Kidney capillary endothelial cell (primary cell): Measurements from ENCODE around the gene IL32.
"Not testable (repeated sequence)": the region's sequence is repeated elsewhere in the genome, so short reads cannot be mapped to it uniquely, and the experiment has no call there.

Source experiments
- DNase-seq: peaks from one replicate; pipeline ENCODE4 v3.0.0-alpha.2; 2018; ENCODE audit warnings: low spot score

IL32 gene

DNA sequence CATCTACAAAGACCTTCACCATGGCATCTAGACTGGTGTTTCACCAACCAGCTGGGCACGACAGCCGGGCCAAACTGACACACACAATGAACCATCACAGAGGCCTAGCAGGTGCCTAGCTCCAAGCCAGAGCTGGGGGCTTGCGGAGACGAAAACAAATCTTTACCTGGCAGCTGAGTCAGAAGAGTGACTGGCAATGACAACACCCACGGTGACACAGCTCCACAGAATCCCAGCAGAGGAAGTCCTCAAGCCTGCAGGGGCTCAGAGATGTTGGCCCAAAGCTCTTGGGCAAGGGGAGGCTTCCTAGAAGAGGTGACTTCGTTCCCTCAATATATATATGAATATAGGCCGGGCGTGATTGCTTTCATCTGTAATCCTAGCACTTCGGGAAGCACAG lies 13.9 kb upstream of the IL32 start:
- no peak for DNase-seq

GRCh38 chr16:3052571-3053329 lies 12.7 kb upstream of the IL32 start:
- DNase-seq: not testable (repeated sequence)

DNA sequence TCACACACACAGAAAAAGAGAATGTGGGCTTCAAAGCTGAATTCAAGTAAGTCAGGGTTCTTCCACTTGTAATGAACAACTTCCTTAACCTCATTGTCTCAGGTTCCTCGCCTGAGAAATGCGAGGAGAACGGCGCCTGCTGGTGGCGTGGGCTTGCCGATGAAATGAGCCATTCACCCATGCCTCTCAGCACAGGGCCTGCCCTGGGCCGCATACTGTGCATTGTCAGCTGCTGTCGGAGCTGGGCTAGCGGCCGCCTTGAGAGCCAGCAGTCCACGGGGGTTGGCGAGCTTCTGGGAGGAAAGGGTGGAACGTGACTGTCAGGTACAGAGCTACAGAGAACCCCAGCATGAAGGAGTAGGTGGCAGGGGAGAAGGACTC lies 12.1 kb upstream of the IL32 start:
- not testable (repeated sequence) for DNase-seq

DNA sequence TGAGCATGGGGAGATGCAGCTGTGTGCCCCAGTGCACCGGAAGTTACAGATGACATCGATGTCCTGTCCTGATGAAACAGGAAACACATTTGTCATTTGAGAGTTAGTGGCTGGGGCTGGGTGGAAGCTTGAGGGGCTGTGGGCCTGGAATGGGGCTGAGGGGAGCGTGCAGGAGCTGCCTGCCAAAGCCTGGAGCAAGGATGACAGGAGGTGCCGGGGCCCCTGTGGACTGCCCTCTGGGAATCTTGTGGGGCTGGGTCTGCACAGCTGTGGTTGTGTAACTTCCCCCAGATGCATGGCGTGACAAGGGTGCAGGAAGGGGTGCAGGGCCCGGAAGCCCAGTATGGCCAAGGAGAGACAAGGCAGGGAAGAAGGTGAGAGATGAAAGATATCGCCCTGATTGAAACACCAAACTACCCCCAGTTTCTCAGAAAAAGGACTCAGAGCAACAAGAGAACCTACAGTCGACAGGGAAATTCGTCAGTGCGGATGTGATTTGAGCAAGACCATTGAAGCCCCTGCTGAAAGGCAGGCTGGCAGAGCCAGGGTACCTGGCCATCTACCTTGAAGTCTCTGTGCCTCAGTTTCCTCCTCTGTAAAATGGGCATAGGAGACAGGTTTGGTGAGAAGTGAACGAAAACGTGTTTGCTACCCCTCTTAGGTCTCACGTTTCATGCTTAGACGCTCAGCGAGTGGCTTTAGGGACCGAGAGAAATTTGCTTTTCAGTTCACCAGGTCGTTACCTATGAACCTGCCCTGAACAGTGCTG lies 10.3 kb upstream of the IL32 start:
- DNase-seq: no peak

DNA sequence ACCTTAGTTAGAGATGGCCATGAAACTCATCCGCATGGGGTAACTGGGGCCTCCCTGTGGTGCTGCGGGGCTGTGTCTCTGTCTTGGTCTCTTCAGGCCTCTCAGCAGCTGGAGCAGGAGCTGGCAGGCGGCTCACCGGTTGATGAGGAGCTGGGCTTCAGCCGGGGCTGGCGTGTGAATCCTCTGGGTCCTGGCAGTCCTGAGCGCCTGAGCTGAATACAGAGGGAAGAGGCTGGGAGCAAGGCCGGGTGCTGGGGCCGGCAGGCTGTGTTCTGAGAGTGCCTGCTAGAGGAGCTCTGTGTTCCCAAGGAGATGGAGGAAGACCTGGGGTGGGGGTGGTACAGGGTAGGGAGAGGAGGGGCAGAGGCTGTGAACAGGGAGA lies 9.7 kb upstream of the IL32 start:
- DNase-seq: not testable (repeated sequence)

DNA sequence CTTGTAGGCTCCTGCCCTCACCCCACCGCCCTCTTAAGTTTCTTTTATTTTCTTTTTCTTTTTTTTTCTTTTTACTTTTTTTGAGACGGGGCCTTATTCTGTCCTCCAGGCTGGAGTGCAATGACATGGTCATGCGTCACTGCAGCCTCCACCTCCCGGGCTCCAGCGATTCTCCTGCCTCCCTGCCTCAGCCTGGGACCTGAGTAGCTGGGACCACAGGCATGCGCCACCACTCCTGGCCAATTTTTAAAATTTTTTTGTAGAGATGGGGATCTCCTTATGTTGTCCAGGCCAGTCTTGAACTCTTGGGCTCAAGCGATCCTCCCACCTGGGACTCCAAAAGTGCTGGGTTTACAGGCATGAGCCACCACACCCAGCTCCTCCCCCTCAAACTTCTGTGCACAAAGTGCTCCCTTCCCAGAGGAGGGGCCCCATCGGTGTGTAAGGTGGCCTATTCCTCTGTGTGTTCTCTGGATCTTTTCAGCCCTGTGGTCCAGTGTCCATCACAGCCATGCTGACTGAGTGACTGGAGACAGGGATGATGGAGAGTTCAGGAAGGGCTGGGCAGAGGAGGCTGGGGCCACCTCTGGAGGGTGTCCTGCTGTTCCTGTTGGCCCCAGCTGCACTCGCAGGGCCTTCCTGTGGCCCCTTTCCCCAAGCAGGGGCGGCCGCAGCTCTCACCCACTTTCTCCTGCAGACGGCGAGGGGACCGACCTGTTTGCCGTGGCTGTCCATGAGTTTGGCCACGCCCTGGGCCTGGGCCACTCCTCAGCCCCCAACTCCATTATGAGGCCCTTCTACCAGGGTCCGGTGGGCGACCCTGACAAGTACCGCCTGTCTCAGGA lies 8.9 kb upstream of the IL32 start:
- DNase-seq: no peak

GRCh38 chr16:3057181-3058138 lies 8.0 kb upstream of the IL32 start:
- DNase-seq: no peak

GRCh38 chr16:3058139-3059030 lies 7.1 kb upstream of the IL32 start:
- no peak for DNase-seq

- DNase-seq: peak; percentile 83
These were observed 6.3 kb upstream of the IL32 start for GRCh38 chr16:3059041-3059722.

DNA sequence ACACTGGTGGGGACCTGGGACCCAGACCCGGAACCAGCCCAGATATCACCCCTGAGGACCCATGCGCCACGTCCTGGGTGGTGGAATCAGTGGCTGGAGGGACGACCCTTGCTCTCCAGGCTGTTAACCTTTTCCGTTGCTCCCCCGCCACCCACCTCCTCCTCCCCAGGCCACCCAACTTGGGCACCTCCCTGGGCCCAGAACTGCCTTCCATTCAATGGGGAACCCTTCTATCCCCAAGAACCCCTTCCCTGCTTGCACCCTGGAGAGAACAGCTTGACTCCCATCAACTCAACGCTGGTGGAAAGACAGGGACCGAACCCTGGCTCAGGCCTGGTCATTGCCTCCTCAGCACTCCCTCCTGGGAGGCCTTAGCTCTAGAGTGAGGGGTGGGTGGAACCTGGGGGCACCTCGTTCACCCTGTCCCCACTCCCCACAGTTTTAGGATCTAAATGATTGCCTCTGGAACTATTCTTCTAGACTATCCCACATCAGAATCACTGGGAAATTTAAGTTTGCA lies 5.7 kb upstream of the IL32 start:
- DNase-seq: no peak

DNA sequence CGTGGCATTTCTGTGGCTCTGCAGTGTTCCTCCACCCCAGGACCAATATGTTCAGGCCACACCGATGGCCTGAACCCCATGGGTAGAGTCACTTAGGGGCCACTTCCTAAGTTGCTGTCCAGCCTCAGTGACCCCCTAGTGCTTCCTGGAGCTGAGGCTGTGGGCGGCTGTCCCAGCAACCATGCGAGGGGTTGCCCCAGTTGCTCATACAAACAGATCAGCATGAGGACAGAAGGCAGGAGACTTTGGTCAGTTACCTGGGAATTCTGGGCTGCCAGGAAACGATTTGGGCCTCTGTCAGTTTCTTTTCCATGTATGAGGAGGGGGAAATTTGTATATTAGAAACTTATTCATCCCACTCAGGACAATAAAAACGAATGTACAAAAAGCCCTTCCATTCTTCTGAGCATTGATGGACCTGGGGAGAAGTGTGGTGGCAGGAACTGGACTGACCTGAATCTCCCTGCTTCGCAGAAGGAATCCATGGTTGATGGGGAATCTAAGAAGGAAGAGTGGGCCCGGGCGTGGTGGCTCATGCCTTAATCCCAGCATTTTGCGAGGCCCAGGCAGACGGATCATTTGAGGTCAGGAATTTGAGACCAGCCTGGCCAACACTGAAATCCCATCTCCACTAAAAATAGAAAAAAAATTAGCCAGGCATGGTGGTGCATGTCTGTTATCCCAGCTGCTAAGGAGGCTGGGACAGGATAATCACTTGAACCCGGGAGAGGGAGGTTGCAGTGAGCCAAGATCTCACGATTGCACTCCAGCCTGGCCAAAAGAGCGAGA lies 4.9 kb upstream of the IL32 start:
- DNase-seq: no peak

GRCh38 chr16:3062553-3062952 lies 2.9 kb upstream of the IL32 start:
- DNase-seq: no peak

- no peak for DNase-seq
These were observed 1.6 kb upstream of the IL32 start for GRCh38 chr16:3063625-3064386.

- no peak for DNase-seq
These were observed 451 bp downstream of the IL32 start for GRCh38 chr16:3065742-3066439.

DNA sequence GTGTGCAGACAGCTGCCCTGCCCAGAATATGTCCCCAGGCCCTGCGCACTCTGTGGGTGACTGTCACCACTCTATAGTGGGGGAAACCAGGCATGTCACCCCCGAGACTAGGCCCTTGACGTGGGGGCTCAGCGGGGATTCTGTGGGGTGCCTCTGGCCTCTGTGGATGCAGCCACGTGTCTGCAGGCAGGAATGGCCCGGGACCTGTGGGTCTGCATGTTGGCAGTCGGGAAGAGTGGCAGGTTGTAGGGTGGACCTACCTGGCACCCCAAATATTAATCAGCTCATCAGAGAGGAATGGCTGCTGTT lies 954 bp downstream of the IL32 start:
- no peak for DNase-seq

DNA sequence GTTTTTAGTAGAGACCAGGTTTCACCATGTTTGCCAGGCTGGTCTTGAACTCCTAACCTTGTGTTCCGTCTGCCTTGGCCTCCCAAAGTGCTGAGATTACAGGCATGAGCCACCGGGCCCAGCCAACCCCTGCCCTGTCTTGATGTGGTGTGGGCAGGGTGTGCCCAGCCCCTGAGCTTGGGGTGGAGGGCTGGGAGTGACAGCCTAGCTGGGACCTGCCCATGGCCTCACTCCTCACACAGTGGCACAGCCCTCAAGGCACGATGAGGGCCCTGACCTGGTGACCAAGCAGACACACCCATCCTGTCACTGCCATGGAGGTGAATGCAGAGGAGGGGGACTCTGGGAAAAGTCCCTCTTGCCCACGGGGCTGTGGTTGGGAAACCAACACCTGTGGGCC lies 3.0 kb downstream of the IL32 start:
- no peak for DNase-seq

- not testable (repeated sequence) for DNase-seq
These were observed 3.7 kb downstream of the IL32 start for GRCh38 chr16:3069146-3069545.
